Measurements from ENCODE around the gene CD226. TPM values are rescaled to one million over a fixed set of nuclear protein-coding genes. Genes with fewer than 3 reads are reported as not detected.

Gene CD226
- total and polyA plus RNA-seq, 10 of the 15 experiments (the other 5 are each of a cell fraction or from before 2014, with no cell fraction given) = 12.9 to 68.8 (median 47.3) TPM

GRCh38 chr18:69814861-69815385 lies 132.8 kb downstream of the CD226 start (continued):
- no peak for TF ChIP-seq ZNF592 (IDR thresholded peaks at IDR 0.05)

- BruUV-seq (replicated peaks) = no TSS peak
- in situ Hi-C loops (cut with MboI) = no loop called here
- SMC1A ChIA-PET (ENCODE audit: uncharacterized antibody, unreplicated experiment) = no interaction called here
- no peak for TF ChIP-seq NRF1 (conservative IDR thresholded peaks at IDR 0.05; ENCODE audit: low read depth, low read length)
- TF ChIP-seq TARDBP (IDR thresholded peaks at IDR 0.05; ENCODE audit: borderline replicate concordance) = no peak
- TF ChIP-seq ZNF384 (IDR thresholded peaks at IDR 0.05; ENCODE audit: borderline replicate concordance, low read depth, low read length) = no peak
- no peak for TF ChIP-seq CUX1 (IDR thresholded peaks at IDR 0.05; ENCODE audit: insufficient replicate concordance, low read depth, low read length)
- TF ChIP-seq SMC3 (IDR thresholded peaks at IDR 0.05; ENCODE audit: borderline replicate concordance, low read length) = no peak
- no peak for TF ChIP-seq PRDM15 (CRISPR knock-in tag; IDR thresholded peaks at IDR 0.05)
- no peak for TF ChIP-seq SIN3A (IDR thresholded peaks at IDR 0.05; ENCODE audit: low read depth, low read length)
Observed at GRCh38 chr18:69813559-69813958, 134.1 kb downstream of the CD226 start.

More at GRCh38 chr18:69813559-69813958, 134.1 kb downstream of the CD226 start:
- WGBS (ENCODE audit: insufficient coverage, insufficient replicate concordance, low lambda C conversion rate, missing lambda C conversion rate) = 0% methylated on average over 1 of the region's 1 CpG
- ChIA-PET CTCF (no interaction called here), RAD21 (ENCODE audit: unreplicated experiment) (no interaction called here), POLR2A (no interaction called here)
- Histone ChIP-seq H3K79me2 (ENCODE audit: control insufficient read depth, insufficient read depth, low read length) (no peaks in the 10 kb centered on the region), H3K9me3 (replicated peaks; ENCODE audit: control insufficient read depth, insufficient read depth, low read length) (no peaks in the 10 kb centered on the region; the same call in 2 of the 3 replicates), H3K4me1 (ENCODE audit: control insufficient read depth, insufficient read depth, low read length) (no peaks in the 10 kb centered on the region), H3K27me3 (replicated peaks in 1 of 2; ENCODE audit: control insufficient read depth in 2 of 2, insufficient read depth in 2 of 2, low read length in 1 of 2) (no peaks in the 10 kb centered on the region), H3K4me2 (ENCODE audit: control insufficient read depth, insufficient read depth) (no peak overlapping the region), H3K27ac (ENCODE audit: control insufficient read depth, insufficient read depth) (no peak overlapping the region), H3K9ac (ENCODE audit: control insufficient read depth, insufficient read depth, low read length) (no peak overlapping the region), H3K4me3 (no peak overlapping the region), H3K36me3 (ENCODE audit: control insufficient read depth in 2 of 2, insufficient read depth in 2 of 2, low read length in 1 of 2) (no peaks in the 10 kb centered on the region), H4K20me1 (ENCODE audit: control insufficient read depth, insufficient read depth) (no peaks in the 10 kb centered on the region), H2AFZ (ENCODE audit: control insufficient read depth, low read depth, low read length) (no peak overlapping the region)
- FAIRE-seq (no peak), ATAC-seq (no peak), DNase-seq (ENCODE audit: low read depth, low spot score) (no peak)
- intact Hi-C loops (cut with micrococcal nuclease; ENCODE audit: unreplicated experiment) = no loop called here
